ENCODE measurements around the gene TTC8.

TTC8 gene

GRCh38 chr14:88870777-88871176 lies 46.3 kb downstream of the TTC8 start:
- no peak for DNase-seq

- no peak for DNase-seq
Measured at GRCh38 chr14:88871429-88871828, 47.0 kb downstream of the TTC8 start.

- DNase-seq: no peak
Measured at GRCh38 chr14:88872976-88873375, 48.5 kb downstream of the TTC8 start.

- no peak for DNase-seq
Measured at GRCh38 chr14:88877192-88877591, 52.7 kb downstream of the TTC8 start.

- no peak for DNase-seq
Measured at GRCh38 chr14:88879022-88879421, 54.6 kb downstream of the TTC8 start.

- no peak for DNase-seq
Measured at GRCh38 chr14:88882236-88882635, 57.8 kb downstream of the TTC8 start.

- DNase-seq: peak; percentile 88
Measured at GRCh38 chr14:88895116-88895515, 70.7 kb downstream of the TTC8 start.

GRCh38 chr14:88901189-88901588 lies 76.7 kb downstream of the TTC8 start:
- no peak for DNase-seq

GRCh38 chr14:88901991-88902390 lies 77.5 kb downstream of the TTC8 start:
- no peak for DNase-seq

- no peak for DNase-seq
Measured at GRCh38 chr14:88902850-88903249, 78.4 kb downstream of the TTC8 start.

GRCh38 chr14:88904206-88904647 lies 79.8 kb downstream of the TTC8 start:
- no peak for DNase-seq

- DNase-seq: no peak
Measured at GRCh38 chr14:88904864-88905263, 80.4 kb downstream of the TTC8 start.

- DNase-seq: no peak
Measured at GRCh38 chr14:88908216-88908615, 83.8 kb downstream of the TTC8 start.

- no peak for DNase-seq
Measured at GRCh38 chr14:88910386-88910785, 85.9 kb downstream of the TTC8 start.

GRCh38 chr14:88911809-88912208 lies 87.4 kb downstream of the TTC8 start:
- no peak for DNase-seq

GRCh38 chr14:88914956-88915355 lies 90.5 kb downstream of the TTC8 start:
- DNase-seq: no peak

GRCh38 chr14:88919502-88919901 lies 95.1 kb downstream of the TTC8 start:
- DNase-seq: no peak

All from COR-L47 (cell line).